ENCODE results near the gene TP53BP1.

DNA sequence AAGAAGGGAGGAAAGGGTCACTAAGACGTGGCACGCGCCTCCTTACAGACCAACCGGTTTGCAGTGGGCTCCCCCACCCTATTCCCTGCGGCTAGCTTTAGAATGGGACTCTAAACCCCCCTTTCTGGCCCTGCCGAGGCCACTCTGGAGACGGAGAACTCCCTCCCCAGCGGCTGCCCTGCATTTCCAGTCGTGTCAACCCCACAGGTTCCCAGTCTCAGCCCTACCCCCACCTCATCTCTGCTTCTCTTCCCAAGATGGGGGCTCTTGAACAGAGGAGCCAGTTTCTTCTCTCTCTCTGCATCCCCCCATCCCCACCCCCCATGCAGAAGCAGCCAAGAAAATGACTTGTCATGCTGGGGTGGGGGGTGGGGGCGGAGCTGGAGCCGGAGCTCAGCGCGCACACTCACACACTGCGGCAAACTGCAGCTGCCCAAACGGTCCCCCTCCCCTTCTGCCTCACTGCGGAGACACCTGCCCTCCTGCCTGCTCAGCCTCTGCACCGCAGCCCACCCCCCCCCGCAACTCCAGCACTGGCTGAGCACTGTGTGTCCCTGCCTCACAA is 25.3 kb upstream of the TP53BP1 start:
- TF ChIP-seq, protein P1, sequence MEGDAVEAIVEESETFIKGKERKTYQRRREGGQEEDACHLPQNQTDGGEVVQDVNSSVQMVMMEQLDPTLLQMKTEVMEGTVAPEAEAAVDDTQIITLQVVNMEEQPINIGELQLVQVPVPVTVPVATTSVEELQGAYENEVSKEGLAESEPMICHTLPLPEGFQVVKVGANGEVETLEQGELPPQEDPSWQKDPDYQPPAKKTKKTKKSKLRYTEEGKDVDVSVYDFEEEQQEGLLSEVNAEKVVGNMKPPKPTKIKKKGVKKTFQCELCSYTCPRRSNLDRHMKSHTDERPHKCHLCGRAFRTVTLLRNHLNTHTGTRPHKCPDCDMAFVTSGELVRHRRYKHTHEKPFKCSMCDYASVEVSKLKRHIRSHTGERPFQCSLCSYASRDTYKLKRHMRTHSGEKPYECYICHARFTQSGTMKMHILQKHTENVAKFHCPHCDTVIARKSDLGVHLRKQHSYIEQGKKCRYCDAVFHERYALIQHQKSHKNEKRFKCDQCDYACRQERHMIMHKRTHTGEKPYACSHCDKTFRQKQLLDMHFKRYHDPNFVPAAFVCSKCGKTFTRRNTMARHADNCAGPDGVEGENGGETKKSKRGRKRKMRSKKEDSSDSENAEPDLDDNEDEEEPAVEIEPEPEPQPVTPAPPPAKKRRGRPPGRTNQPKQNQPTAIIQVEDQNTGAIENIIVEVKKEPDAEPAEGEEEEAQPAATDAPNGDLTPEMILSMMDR (IDR thresholded peaks at IDR 0.05; ENCODE audit: low read length) = no peak
- no peak for TF ChIP-seq EZH2 (optimal IDR thresholded peaks at IDR 0.05; ENCODE audit: low read depth, low read length)
- TF ChIP-seq EZH2phosphoT487 (IDR thresholded peaks at IDR 0.05; ENCODE audit: low read length) = no peak
